ENCODE measurements around the gene VSIG4.

DNA sequence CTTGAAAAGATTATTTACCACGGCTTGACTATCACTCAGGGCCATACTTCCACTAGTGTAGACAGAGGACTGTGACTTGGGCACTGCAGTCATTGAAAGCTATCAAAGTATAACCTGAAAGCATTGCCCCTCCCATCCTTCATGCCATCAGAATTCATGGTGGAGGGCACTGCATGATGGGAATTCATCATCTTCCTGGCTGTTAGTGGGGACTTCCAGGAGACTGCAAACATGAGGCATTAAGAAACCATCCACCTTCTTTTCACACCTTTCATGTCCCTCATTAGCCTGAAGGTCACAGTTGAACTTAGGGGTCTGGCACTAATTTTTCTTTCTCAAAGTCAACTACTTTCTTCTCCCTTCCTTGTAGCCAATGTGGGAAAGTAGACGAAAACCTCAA, 25.8 kb downstream of the VSIG4 start:
- TF ChIP-seq, protein P1, sequence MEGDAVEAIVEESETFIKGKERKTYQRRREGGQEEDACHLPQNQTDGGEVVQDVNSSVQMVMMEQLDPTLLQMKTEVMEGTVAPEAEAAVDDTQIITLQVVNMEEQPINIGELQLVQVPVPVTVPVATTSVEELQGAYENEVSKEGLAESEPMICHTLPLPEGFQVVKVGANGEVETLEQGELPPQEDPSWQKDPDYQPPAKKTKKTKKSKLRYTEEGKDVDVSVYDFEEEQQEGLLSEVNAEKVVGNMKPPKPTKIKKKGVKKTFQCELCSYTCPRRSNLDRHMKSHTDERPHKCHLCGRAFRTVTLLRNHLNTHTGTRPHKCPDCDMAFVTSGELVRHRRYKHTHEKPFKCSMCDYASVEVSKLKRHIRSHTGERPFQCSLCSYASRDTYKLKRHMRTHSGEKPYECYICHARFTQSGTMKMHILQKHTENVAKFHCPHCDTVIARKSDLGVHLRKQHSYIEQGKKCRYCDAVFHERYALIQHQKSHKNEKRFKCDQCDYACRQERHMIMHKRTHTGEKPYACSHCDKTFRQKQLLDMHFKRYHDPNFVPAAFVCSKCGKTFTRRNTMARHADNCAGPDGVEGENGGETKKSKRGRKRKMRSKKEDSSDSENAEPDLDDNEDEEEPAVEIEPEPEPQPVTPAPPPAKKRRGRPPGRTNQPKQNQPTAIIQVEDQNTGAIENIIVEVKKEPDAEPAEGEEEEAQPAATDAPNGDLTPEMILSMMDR (IDR thresholded peaks at IDR 0.05) = no peak
- no peak for TF ChIP-seq POLR2A (IDR thresholded peaks at IDR 0.05)
